HG03108 (cell line): Measurements from ENCODE around the gene SNX6.
A peak's percentile ranks its signal among the peaks of the same experiment; 100 is the strongest.
"Not testable (repeated sequence)": the region's sequence is repeated elsewhere in the genome, so short reads cannot be mapped to it uniquely, and the experiment has no call there.

ENCODE experiments used
- ATAC-seq: cut with Tn5 transposase; IDR thresholded peaks from one replicate; pipeline ENCODE4 v1.9.1; 2021; ENCODE audit warnings: moderate library complexity; ENCODE audit not compliant: unreplicated experiment

SNX6 gene

GRCh38 chr14:34569750-34570149 lies 60.2 kb downstream of the SNX6 start:
- no peak for ATAC-seq

- no peak for ATAC-seq
Measured at GRCh38 chr14:34568803-34569202, 61.1 kb downstream of the SNX6 start.

- ATAC-seq = no peak
Measured at GRCh38 chr14:34562776-34563150, 67.2 kb downstream of the SNX6 start.

DNA sequence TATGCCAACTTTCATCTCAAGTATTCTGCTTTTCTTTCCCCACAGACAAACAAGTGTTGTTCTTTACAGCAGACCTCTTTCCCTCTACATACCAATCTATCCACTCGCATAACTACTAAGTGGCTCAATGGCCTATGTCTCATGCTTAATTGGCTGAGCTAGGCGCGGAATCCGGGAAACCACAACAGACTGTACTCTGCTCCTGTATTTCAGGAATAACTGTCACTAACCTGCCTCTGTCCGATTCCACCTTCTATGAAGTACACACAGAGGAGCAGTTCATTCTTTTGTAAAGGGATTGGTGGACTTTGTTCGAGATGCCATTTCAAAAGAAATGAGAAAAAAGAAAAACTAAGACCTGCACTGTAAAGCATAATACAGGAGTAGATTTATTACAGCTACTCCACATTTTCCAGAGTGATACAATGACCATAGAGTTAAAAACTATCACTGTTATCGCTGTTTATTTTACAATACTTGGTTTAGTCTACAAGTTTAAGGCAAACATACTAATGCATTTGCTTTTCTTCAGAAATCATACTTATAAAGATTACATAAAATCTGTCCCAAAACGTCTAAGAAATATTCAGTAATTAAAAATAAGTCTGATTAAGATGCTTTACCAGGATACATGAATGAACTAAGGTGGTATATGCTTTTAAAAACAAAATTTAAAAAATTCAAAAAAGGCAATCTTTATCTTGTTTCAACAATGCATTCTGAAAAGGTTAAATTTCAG lies 67.7 kb downstream of the SNX6 start:
- not testable (repeated sequence) for ATAC-seq

DNA sequence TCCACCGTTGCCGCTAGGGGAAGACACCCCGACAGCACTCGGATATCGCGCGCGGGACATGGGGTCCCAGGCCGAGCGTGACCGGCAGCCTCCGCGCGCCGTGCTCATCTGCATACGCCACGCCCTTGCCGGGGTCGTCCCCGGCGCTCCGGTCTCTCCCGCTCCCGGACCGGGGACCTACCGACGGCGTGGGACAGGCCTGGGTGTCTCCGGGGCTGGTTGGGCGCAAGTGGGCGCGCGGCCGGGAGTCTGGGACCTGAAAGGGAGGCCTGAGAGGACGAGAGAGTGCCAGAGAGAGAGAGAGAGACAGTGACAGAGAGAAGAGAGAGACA lies 73.5 kb downstream of the SNX6 start:
- ATAC-seq = peak; percentile 62

GRCh38 chr14:34555583-34556497 lies 74.1 kb downstream of the SNX6 start:
- ATAC-seq = peak; percentile 62

DNA sequence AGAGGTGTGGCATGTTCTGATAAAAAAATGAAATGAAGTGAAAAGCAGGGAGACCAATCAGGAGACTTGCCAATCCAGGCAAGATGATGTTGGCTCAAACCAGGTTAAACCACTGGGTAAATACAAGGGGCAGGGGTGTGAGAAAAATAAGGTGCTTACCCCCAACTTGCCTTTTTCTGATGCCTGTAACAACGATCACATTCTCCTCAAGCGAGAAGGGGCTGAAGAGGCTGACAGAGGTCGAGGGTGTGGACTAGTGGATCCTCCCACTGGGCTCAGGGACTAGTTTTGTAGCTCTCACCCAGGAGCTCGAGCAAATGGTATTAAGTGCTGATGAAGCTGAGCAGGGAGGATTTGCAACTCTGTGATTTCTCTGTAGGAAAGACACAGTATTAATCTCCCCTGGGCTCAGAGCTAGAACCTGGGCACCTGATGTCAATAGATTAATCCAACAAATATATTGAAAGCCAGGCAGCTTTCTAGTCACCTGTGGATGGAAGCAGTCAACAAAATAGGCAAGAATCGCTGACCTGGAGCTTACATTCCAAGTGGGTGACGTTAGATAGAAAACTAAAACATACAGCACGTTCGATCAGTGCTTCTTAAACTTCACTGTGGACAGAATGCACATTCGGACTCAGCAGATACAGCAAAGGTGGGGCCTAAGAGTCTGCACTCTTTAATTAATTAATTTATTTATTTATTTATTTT lies 75.3 kb downstream of the SNX6 start:
- no peak for ATAC-seq

DNA sequence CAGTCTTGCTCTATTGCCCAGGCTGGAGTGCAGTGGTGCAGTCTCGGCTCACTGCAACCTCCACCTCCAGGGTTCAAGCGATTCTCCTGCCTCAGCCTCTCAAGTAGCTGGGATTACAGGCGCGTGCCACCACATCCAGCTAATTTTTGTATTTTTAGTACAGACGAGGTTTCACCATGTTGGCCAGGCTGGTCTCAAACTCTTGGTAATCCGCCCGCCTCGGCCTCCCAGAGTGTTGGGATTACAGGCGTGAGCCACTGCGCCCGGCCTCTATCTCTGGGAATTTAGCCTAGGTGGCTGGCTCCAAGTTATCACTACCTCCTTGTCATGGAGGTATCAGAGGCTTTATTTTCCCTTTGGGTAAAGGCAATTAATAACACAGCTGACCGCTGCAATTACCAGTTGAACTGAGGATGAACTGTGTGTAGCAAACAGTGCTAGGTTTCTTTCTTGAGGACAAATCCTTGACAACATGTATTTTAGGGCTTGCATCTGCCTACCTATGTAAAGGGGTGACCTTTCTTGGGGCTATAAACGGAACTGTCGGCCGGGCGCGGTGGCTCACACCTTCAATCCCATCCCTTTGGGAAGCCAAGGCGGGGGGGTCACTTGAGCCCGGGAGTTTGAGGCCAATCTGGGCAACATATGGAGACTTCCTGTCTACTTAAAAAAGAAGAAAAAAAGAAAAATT lies 80.5 kb downstream of the SNX6 start:
- ATAC-seq = not testable (repeated sequence)

DNA sequence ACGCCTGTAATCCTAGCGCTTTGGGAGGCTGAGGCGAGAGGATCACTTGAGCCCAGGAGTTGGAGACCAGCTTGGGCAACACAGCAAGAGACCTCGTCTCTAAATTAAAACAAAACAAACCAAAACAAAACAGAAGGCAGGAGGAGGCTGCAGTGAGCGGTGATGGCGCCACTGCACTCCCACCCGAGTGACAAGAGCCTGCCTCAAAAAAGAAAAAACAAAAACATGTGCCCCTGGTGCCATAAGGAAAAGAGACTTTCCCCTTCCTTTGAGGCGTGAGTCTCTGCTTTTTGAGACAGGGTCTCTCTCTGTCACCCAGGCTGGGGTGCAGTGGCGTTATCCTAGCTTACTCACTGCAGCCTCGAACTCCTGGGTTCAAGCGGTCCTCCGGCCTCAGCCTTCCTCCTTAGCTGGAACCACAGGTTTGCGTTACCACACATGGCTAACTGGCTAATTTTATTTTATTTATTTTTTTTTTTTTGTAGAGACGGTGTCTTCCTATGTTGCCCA lies 81.4 kb downstream of the SNX6 start:
- ATAC-seq = no peak

GRCh38 chr14:34547136-34547520 lies 82.8 kb downstream of the SNX6 start:
- peak; percentile 11 for ATAC-seq

GRCh38 chr14:34546272-34547135 lies 83.4 kb downstream of the SNX6 start:
- peak; percentile 67 for ATAC-seq

DNA sequence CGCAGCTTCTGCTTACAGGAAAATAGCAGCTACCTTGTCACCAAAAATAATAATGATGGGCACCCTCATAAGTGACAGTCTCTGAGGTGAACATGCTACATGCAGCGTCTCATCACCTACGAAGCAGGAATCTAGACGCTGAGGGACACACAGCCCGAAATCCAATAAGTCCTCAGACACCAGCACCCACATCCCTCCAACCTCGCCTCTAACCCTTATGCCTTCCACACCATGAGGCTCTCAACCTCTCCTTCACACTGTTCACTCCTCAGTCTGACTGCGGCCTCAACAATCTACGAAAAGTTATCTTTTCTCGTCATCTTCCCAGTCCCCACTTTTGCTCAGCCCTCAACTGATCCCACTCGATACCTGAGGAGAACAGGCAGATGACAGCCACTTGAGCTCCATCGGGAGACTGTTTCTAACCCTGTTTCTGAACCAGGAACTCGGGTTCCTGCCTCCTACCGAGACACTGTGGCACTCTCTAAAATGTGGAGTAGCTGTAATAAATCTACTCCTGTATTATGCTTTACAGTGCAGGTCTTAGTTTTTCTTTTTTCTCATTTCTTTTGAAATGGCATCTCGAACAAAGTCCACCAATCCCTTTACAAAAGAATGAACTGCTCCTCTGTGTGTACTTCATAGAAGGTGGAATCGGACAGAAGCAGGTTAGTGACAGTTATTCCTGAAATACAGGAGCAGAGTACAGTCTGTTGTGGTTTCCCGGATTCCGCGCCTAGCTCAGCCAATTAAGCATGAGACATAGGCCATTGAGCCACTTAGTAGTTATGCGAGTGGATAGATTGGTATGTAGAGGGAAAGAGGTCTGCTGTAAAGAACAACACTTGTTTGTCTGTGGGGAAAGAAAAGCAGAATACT lies 89.5 kb downstream of the SNX6 start:
- not testable (repeated sequence) for ATAC-seq

- peak; percentile 99 for ATAC-seq
Measured at GRCh38 chr14:34539407-34540180, 90.4 kb downstream of the SNX6 start, which contains the start of gene EAPP. EAPP (minus strand) TSS chr14:34539701; CDS start chr14:34539628, 73 bp downstream.

DNA sequence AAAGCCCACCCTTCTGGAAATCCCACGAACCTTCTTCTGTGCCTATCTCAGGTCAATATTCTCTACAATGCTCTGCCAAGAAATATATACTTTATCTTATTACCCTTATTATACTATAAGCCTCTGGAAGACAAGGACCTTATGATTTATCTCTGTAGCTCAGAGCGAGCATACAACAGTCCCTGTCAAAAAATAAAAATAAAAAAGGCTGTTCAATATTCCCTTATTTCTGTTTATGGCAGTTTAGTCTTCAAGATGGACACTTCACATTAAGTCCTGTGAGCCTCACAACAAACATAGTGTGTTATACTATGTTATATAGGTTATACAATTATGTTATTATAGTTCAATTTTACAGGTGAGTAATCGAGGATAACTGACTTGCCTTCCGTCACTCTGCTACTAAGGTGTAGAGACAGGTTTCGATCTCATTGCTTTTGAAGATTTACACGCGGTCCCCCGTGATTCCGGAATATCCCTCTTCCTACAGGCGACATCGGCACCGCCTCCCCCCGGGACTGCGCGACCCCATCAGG lies 91.0 kb downstream of the SNX6 start:
- no peak for ATAC-seq

DNA sequence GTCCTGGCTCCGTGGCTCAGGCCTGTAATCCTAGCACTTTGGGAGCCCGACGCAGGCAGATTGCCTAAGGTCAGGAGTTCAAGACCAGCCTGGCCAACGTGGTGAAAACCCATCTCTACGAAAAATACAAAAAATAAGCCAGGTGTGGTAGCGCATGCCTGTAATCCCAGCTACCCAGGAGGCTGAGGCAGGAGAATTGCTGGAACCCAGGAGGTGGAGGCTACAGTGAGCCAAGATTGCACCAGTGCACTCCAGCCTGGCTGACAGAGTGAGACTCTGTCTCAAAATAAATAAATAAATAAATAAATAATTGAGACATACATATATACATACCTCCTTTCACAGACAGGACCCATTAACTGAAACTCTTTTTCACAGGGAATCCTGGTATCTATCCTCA lies 91.9 kb downstream of the SNX6 start:
- ATAC-seq = not testable (repeated sequence)

- no peak for ATAC-seq
Measured at GRCh38 chr14:34537677-34538009, 92.3 kb downstream of the SNX6 start.

DNA sequence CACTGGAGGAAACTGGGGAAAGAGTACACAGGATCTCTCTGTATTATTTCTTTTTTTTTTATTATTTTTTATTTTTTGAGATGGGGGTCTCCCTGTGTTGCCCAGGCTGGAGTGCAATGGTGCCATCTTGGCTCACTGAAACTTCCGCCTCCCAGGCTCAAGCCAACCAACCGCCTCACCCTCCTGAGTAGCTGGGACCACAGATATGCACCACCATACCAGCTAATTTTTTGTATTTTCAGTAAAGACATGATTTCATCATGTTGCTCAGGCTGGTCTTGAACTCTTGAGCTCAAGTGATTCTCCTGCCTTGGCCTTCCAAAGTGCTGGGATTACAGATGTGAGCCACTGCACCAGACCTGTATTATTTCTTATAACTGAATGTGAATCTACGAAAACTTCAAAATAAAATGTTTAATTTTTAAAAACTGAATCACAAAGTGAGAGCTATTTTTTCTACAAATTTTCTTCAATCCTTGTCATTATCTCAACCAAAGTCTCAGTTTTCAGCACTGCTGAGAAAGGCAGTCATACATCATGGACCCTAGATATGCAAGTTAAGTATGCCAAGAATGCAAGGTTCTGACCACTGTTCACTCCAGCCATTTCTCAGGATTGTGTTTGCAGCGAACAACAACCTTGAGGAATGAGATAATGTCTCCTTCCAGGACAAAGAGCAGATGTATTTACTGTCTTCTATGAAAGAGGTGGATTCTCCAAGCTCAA lies 92.8 kb downstream of the SNX6 start:
- no peak for ATAC-seq
